Trophoblast cell (in vitro differentiated cells and primary cell): ENCODE data around the gene RNLS.

ENCODE experiments used
- DNase-seq, 2 donors: peaks; one replicate each; pipeline ENCODE4 v3.0.0-alpha.2; 2016
- H2AFZ ChIP-seq: 2 replicates; pipeline ENCODE4 v1.6.1; 2013; ENCODE audit warnings: low read length, moderate library complexity, mild to moderate bottlenecking; ENCODE audit not compliant: insufficient read depth, poor library complexity
- H2AK5ac ChIP-seq: 2 replicates; pipeline ENCODE4 v1.6.1; 2013; ENCODE audit warnings: mild to moderate bottlenecking, low read length
- H2BK120ac ChIP-seq: 2 replicates; pipeline ENCODE4 v1.6.1; 2013; ENCODE audit warnings: low read length, mild to moderate bottlenecking, moderate library complexity; ENCODE audit not compliant: insufficient read depth, poor library complexity
- H2BK12ac ChIP-seq: 2 replicates; pipeline ENCODE4 v1.6.1; 2013; ENCODE audit warnings: mild to moderate bottlenecking, low read length, moderate library complexity
- H2BK5ac ChIP-seq: 2 replicates; pipeline ENCODE4 v1.6.1; 2013; ENCODE audit warnings: low read length, low read depth, moderate library complexity, mild to moderate bottlenecking; ENCODE audit not compliant: poor library complexity
- H3K14ac ChIP-seq: 2 replicates; pipeline ENCODE4 v1.6.1; 2013; ENCODE audit warnings: mild to moderate bottlenecking, low read length
- H3K18ac ChIP-seq: 2 replicates; pipeline ENCODE4 v1.6.1; 2013; ENCODE audit warnings: mild to moderate bottlenecking, low read length
- H3K23ac ChIP-seq: 2 replicates; pipeline ENCODE4 v1.6.1; 2013; ENCODE audit warnings: low read length
- H3K27ac ChIP-seq: 2 replicates; pipeline ENCODE4 v1.5.1; 2013; ENCODE audit warnings: low read depth, mild to moderate bottlenecking, inconsistent platforms, low read length, moderate library complexity
- H3K27me3 ChIP-seq: 2 replicates; pipeline ENCODE4 v1.6.1; 2013; ENCODE audit warnings: inconsistent platforms, mild to moderate bottlenecking, low read length, moderate library complexity; ENCODE audit not compliant: insufficient read depth
- H3K36me3 ChIP-seq, 2 experiments: 1 replicate in 1 of 2; 2 replicates in 1 of 2; pipeline ENCODE4 v1.6.1; 2013; ENCODE audit warnings: low read length in 2 of 2, mild to moderate bottlenecking in 2 of 2, moderate library complexity in 1 of 2; ENCODE audit not compliant: insufficient read depth in 2 of 2, control insufficient read depth in 1 of 2
- H3K4ac ChIP-seq: 2 replicates; pipeline ENCODE4 v1.6.1; 2013; ENCODE audit warnings: low read depth, mild to moderate bottlenecking, low read length, moderate library complexity
- H3K4me1 ChIP-seq, 2 experiments: 1 replicate in 1 of 2; 2 replicates in 1 of 2; pipeline ENCODE4 v1.6.1; 2013; ENCODE audit warnings: low read length in 2 of 2, mild to moderate bottlenecking in 2 of 2, moderate library complexity in 1 of 2; ENCODE audit not compliant: insufficient read depth in 2 of 2, control insufficient read depth in 1 of 2
- H3K4me2 ChIP-seq: 2 replicates; pipeline ENCODE4 v1.6.1; 2013; ENCODE audit warnings: inconsistent platforms, mild to moderate bottlenecking, low read length, moderate library complexity
- H3K4me3 ChIP-seq: 2 replicates; pipeline ENCODE4 v1.5.1; 2013; ENCODE audit warnings: mild to moderate bottlenecking, low read depth, low read length, inconsistent platforms
- H3K79me1 ChIP-seq: one replicate; pipeline ENCODE4 v1.6.1; 2013; ENCODE audit warnings: low read length
- H3K79me2 ChIP-seq: 2 replicates; pipeline ENCODE4 v1.6.1; 2013; ENCODE audit warnings: low read length, mild to moderate bottlenecking; ENCODE audit not compliant: control insufficient read depth, insufficient read depth, poor library complexity
- H3K9ac ChIP-seq: 2 replicates; pipeline ENCODE4 v1.6.1; 2013; ENCODE audit warnings: mild to moderate bottlenecking, low read length
- H3K9me3 ChIP-seq: 2 replicates; pipeline ENCODE4 v1.6.1; 2013; ENCODE audit warnings: low read depth, mild to moderate bottlenecking, control low read depth, inconsistent platforms, low read length; ENCODE audit not compliant: insufficient read depth
- H4K12ac ChIP-seq: 2 replicates; pipeline ENCODE4 v1.6.1; 2013; ENCODE audit warnings: low read depth, mild to moderate bottlenecking, low read length, moderate library complexity
- H4K8ac ChIP-seq: 2 replicates; pipeline ENCODE4 v1.6.1; 2013; ENCODE audit warnings: low read depth, mild to moderate bottlenecking, low read length, moderate library complexity
- H4K91ac ChIP-seq: one replicate; pipeline ENCODE4 v1.6.1; 2013; ENCODE audit warnings: low read depth, mild to moderate bottlenecking, low read length, moderate library complexity
- WGBS: extraction: QIAGEN DNeasy Blood & Tissue Kit; methylation state at CpG from one replicate; pipeline ENCODE4 v1.1.7; 2013; ENCODE audit warnings: missing lambda C conversion rate; ENCODE audit not compliant: insufficient read length, insufficient coverage; ENCODE audit errors: extremely low coverage; 5-methylcytosine and 5-hydroxymethylcytosine counted together

Gene RNLS

DNA sequence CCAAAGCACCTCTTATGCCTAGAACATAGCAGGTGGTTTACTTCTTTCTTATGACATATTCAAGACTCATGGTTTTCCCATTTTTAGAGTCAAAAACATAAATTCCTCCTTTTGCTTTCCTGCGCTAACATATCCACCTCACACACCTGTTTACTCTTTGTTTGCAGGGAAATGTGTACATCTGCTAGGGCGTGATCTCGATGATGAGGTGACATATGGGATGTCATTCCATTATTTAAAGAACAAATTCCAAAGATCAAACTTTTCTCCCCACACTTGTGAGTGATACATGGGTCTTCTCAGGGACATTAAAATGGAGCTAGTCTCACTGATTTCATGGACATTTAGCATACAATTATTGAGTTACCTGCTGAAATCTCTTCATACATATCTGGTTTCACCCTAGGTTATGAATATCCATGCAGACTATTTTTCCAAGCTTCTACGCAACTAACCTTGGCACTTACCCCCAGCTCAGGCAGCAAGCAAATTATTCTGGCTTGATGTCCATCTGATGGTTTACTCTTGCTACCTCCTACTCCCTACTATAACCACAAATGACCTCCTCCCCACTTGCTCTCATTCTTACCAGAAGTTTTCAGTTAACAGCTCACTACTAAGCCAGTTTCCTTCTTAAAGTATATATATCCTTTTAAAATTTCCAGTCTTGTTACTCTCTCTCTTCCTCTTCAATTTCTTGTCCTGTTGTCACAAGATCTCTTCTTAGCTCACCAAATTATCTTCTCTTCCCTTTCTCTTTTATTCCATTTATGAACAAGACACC lies 208.5 kb downstream of the RNLS start:
- no peak for DNase-seq
- Histone ChIP-seq H3K14ac (no peak overlapping the region), H3K9ac (no peak overlapping the region), H4K91ac (no peak overlapping the region), H3K36me3 (no peaks in the 10 kb centered on the region), H2AFZ (no peak overlapping the region), H3K27ac (no peak overlapping the region), H3K4ac (no peak overlapping the region), H4K12ac (no peak overlapping the region), H3K4me1 (no peaks in the 10 kb centered on the region), H2BK5ac (no peak overlapping the region), H2AK5ac (no peak overlapping the region), H4K8ac (no peak overlapping the region), H3K4me2 (no peak overlapping the region), H3K79me1 (no peaks in the 10 kb centered on the region), H2BK120ac (no peak overlapping the region), H3K27me3 (no peaks in the 10 kb centered on the region), H3K18ac (no peak overlapping the region), H3K9me3 (no peaks in the 10 kb centered on the region), H3K23ac (no peak overlapping the region), H3K79me2 (no peaks in the 10 kb centered on the region), H2BK12ac (no peak overlapping the region), H3K4me3 (no peak overlapping the region)
- WGBS = no CpG with 5 or more reads among the region's 4 CpGs

DNA sequence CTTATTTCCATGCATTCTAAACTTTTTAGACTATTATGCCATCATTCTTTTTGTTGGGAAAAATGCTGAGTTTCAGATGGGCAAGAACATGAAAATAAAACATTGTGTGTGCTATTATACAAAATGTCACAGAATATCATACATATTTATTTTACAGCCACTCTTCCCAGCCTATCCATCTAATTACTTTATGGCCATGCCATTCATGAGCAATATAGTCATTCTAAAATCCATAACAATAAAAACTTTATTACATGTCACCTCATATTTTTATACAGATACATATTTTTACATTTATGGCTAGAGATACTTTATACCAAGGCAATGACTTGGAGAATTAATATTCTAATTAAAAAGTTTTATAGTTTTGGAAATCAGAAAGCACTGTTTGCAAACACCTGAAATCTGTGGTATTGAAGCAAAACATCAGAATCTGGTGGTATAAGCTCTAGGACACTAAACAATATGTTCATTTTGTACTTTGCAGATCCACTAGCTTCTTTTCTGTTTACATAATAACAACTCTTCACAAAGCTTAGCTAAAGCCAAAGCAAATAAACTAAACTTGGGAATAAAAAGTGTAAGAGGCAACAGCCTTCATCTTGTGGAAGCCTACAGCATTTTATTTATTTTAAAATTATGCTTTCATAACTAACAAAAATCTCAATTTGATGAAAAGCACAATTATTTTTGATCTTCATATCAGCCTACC lies 210.1 kb downstream of the RNLS start:
- no peak overlapping the region for H3K9ac ChIP-seq
- no peak overlapping the region for H2BK5ac ChIP-seq
- H3K18ac ChIP-seq = no peak overlapping the region
- no peak for DNase-seq
- no peaks in the 10 kb centered on the region for H3K27me3 ChIP-seq
- no peak overlapping the region for H3K4ac ChIP-seq
- H3K23ac ChIP-seq = no peak overlapping the region
- no peaks in the 10 kb centered on the region for H3K4me1 ChIP-seq
- no peaks in the 10 kb centered on the region for H3K36me3 ChIP-seq
- H3K14ac ChIP-seq = no peak overlapping the region
- H4K8ac ChIP-seq = no peak overlapping the region
- no peak overlapping the region for H3K27ac ChIP-seq
- no peak overlapping the region for H2AFZ ChIP-seq
- no peaks in the 10 kb centered on the region for H3K9me3 ChIP-seq
- H4K12ac ChIP-seq = no peak overlapping the region
- no peaks in the 10 kb centered on the region for H3K79me2 ChIP-seq
- no peak overlapping the region for H2AK5ac ChIP-seq
- no peak overlapping the region for H3K4me3 ChIP-seq
- no peak overlapping the region for H2BK12ac ChIP-seq
- no peaks in the 10 kb centered on the region for H3K79me1 ChIP-seq
- H2BK120ac ChIP-seq = no peak overlapping the region
- no peak overlapping the region for H4K91ac ChIP-seq
- H3K4me2 ChIP-seq = no peak overlapping the region

DNA sequence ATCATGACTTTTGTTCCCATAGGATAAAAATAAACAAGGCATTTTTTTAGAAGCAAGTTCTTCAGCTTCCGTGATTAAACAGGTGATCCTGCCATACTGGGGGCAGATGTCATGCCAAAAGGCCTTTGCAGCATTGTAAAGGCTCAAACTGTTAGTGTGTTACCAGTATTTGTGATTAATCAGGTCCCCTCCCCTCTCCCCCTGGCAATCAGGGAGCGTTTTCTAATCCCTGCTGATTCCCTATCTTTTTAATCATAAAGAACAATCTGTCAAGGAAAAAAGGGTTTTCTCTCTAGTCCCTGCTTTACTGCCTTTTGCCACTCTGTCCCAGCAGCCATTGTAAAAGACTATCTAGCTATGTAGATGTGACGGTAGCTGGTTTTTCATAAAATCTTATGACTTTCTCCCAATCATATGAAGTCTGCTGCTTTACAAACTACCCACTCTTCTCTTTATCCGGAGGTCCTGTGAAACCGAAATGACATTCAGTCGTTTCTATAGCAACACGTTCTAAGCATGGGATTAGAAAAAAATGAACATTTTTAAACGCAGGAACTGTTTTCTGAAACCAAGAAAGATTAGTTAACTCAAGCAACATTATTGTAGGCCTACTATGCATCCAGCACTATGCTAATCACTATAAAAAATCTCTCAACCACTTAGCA lies 210.9 kb downstream of the RNLS start:
- no peak overlapping the region for H4K12ac ChIP-seq
- H3K18ac ChIP-seq = no peak overlapping the region
- no peak overlapping the region for H3K23ac ChIP-seq
- no peak overlapping the region for H2BK12ac ChIP-seq
- no peak overlapping the region for H3K4me2 ChIP-seq
- no peak overlapping the region for H2BK5ac ChIP-seq
- no peaks in the 10 kb centered on the region for H3K36me3 ChIP-seq
- no peaks in the 10 kb centered on the region for H3K27me3 ChIP-seq
- H3K4ac ChIP-seq = no peak overlapping the region
- no CpG with 5 or more reads among the region's 8 CpGs for WGBS
- no peaks in the 10 kb centered on the region for H3K4me1 ChIP-seq
- no peak overlapping the region for H3K14ac ChIP-seq
- no peak overlapping the region for H3K9ac ChIP-seq
- H4K91ac ChIP-seq = no peak overlapping the region
- H3K4me3 ChIP-seq = no peak overlapping the region
- no peak overlapping the region for H4K8ac ChIP-seq
- no peak overlapping the region for H2BK120ac ChIP-seq
- no peak overlapping the region for H2AFZ ChIP-seq
- no peaks in the 10 kb centered on the region for H3K79me1 ChIP-seq
- no peak overlapping the region for H2AK5ac ChIP-seq
- no peak overlapping the region for H3K27ac ChIP-seq
- H3K9me3 ChIP-seq = no peaks in the 10 kb centered on the region
- DNase-seq = no peak
- H3K79me2 ChIP-seq = no peaks in the 10 kb centered on the region

DNA sequence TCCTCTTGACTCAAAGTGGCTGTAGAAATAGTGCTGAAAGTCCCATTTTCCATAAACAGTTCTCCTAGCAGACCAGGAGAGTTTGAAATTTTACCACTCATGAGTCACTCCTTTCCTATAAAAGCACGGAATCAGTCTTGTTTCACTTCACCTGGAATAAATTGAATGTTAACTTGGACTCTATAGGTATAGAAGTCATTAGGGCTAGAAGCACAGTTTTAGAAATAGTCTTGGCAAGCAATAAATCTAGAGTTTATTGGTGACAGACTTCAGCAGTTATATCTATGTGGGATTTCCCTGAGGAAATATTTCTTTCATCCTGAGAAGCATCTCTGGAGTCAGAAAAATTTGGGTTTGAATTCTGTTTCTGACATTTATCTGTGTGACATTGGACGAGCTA lies 212.4 kb downstream of the RNLS start:
- Histone ChIP-seq H3K4me1 (no peaks in the 10 kb centered on the region), H3K18ac (no peak overlapping the region), H4K91ac (no peak overlapping the region), H3K14ac (no peak overlapping the region), H3K4ac (no peak overlapping the region), H2AK5ac (no peak overlapping the region), H3K4me2 (no peak overlapping the region), H3K23ac (no peak overlapping the region), H3K9ac (no peak overlapping the region), H2BK12ac (no peak overlapping the region), H3K27me3 (no peaks in the 10 kb centered on the region), H4K12ac (no peak overlapping the region), H2BK120ac (no peak overlapping the region), H3K79me2 (no peaks in the 10 kb centered on the region), H3K27ac (no peak overlapping the region), H2BK5ac (no peak overlapping the region), H3K36me3 (no peaks in the 10 kb centered on the region), H3K79me1 (no peaks in the 10 kb centered on the region), H3K9me3 (no peaks in the 10 kb centered on the region), H3K4me3 (no peak overlapping the region), H2AFZ (no peak overlapping the region), H4K8ac (no peak overlapping the region)
- DNase-seq = no peak
- no CpG with 5 or more reads among the region's 2 CpGs for WGBS
